K562 (cell line): ENCODE results near the gene SLC7A4. TPM values are rescaled to one million over a fixed set of nuclear protein-coding genes. Genes with fewer than 3 reads are reported as not detected.

ENCODE experiments used
- ARID4B ChIP-seq: sonication (generic); formaldehyde crosslinking; IDR thresholded peaks from 2 replicates; pipeline ENCODE4 v1.8.0; 2022; ENCODE audit warnings: mild to moderate bottlenecking, missing genetic modification reagents
- JUND ChIP-seq, 2 experiments: IDR thresholded peaks; 2 replicates in 1 of 2; 3 replicates in 1 of 2; pipeline ENCODE4 v1.6.1; 2011; ENCODE audit warnings: borderline replicate concordance in 2 of 2, low read depth in 2 of 2, low read length in 2 of 2, improper control_type of control experiment in 1 of 2, missing biosample characterization in 1 of 2, missing genetic modification characterization in 1 of 2, missing genetic modification reagents in 1 of 2
- SLC30A9 ChIP-seq: fragments of 250-450 bp; sonication (Bioruptor Pico); IDR thresholded peaks from 2 replicates; pipeline ENCODE4 v1.8.0; 2022; ENCODE audit warnings: mild to moderate bottlenecking, moderate library complexity
- THAP12 ChIP-seq: fragments of 250-450 bp; sonication (Bioruptor Pico); IDR thresholded peaks from 2 replicates; pipeline ENCODE4 v1.9.0; 2021; ENCODE audit warnings: mild to moderate bottlenecking, inconsistent platforms
- UBTF ChIP-seq, 2 experiments: IDR thresholded peaks; 2 replicates each; pipeline ENCODE4 v1.6.1; 2012; ENCODE audit warnings: improper control_type of control experiment in 2 of 2, low read depth in 2 of 2, low read length in 2 of 2, borderline replicate concordance in 1 of 2
- ZFP1 ChIP-seq: fragments of 450-650 bp; formaldehyde crosslinking; IDR thresholded peaks from 2 replicates; pipeline ENCODE4 v1.4.0; 2020; ENCODE audit warnings: mild to moderate bottlenecking, mixed read lengths
- ZNF280A ChIP-seq: fragments of 450-650 bp; IDR thresholded peaks from 2 replicates; pipeline ENCODE4 v1.6.1; 2018; ENCODE audit warnings: mild to moderate bottlenecking, low read depth; ENCODE audit not compliant: partially characterized antibody
- polyA plus RNA-seq, 8 experiments: library from polyadenylated mRNA; depleted of rRNA in 4 of 8; stranded (reverse) in 5 of 8; unstranded in 3 of 8; fragments of >200 nt; fragmentation: Nextera tagmentation in 2 of 8; fragmentation: Illumina TruSeq in 1 of 8; extraction: Ambion mirVana in 2 of 8; extraction: Trizol in 1 of 8; gene quantifications; 2 replicates each; pipeline versions ENCODE4 v1.2.1 to v1.2.3, GENCODE V29; 2011 to 2014; ENCODE audit warnings: inconsistent platforms in 1 of 8, missing spikeins in 1 of 8
- total RNA-seq, 7 experiments: library from RNA; depleted of rRNA in 6 of 7; stranded (reverse); fragments of >200 nt in 6 of 7; fragmentation: Illumina TruSeq in 2 of 7; extraction: Trizol in 2 of 7; gene quantifications; 2 replicates each; pipeline versions ENCODE4 v1.2.1 to v1.2.3, GENCODE V29; 2011 to 2021; ENCODE audit warnings: low replicate concordance in 1 of 7
- TF ChIP-seq, protein P1 (sequence below): IDR thresholded peaks from 2 replicates; pipeline ENCODE4 v1.6.1; 2014; ENCODE audit warnings: antibody characterized with exemption
- TF ChIP-seq, protein P2 (sequence below): fragments of 250-450 bp; sonication (Bioruptor Pico); IDR thresholded peaks from 2 replicates; pipeline ENCODE4 v1.5.1; 2021; ENCODE audit warnings: mild to moderate bottlenecking

The SLC7A4 gene
- total and polyA plus RNA-seq, 9 of the 15 experiments (the other 6 are each of a cell fraction or from before 2014, with no cell fraction given) = not detected

DNA sequence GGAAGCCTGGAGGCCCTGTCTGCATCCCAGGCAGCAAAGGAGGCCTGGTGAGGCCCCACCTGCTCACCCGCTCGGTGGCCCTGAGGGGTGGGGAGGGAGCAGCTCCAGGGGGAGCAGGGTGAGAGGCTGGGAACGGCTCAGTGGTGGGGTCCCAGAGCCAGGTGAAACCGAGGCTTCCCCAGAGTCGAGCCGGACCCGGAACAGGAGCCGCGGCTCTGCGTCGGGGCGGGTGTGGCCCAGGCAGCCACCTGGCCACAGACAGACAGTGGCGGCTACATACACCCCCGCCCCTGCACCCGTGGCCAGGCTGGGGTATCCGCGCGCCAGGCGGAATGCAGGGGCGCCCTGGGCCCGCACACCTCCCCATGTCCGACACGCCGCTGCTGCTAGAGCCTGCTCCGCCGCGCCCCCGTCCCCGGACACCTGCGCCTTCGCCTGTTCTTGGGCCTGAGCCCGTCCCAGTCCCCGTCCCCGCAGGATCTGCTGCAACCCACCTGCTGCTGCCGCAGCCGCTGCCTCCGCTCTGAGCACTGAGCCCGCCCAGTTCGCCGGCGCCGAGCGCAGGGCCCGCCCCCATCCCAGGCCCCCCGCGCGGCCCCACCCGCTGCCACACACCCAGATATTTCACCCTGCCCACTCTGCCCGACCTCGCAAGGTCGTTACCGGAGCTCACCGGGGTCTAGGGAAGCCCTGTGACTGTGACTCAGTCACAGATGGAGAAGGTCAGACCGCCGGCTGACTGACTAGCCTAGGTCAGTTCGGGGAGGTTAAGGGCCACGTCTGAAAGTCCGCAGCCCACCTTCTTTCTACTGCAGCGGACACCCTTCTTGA is at the start of gene SLC7A4 (continued):
- TF ChIP-seq THAP12 (CRISPR knock-in tag) (peak; percentile 78; the same call in 1 of the 2 replicates), JUND (IDR thresholded peaks at IDR 0.05; ENCODE audit: borderline replicate concordance, low read depth, low read length) (peak; percentile 23; the same call in 1 of the 2 replicates), JUND (tag; IDR thresholded peaks at IDR 0.05; ENCODE audit: borderline replicate concordance, low read depth, low read length) (no peak), SLC30A9 (CRISPR knock-in tag) (no peak), UBTF (IDR thresholded peaks at IDR 0.05; ENCODE audit: borderline replicate concordance in 1 of 2, low read depth in 2 of 2, low read length in 2 of 2) (0 out of 4 replicates have a peak, but pooled peaks of 1 of the 2 experiments have one; percentile 29), ARID4B (CRISPR knock-in tag) (peak; percentile 62; the same call in 1 of the 2 replicates), ZNF280A (no peak), ZFP1 (CRISPR knock-in tag) (no peak)
- TF ChIP-seq, protein P1, sequence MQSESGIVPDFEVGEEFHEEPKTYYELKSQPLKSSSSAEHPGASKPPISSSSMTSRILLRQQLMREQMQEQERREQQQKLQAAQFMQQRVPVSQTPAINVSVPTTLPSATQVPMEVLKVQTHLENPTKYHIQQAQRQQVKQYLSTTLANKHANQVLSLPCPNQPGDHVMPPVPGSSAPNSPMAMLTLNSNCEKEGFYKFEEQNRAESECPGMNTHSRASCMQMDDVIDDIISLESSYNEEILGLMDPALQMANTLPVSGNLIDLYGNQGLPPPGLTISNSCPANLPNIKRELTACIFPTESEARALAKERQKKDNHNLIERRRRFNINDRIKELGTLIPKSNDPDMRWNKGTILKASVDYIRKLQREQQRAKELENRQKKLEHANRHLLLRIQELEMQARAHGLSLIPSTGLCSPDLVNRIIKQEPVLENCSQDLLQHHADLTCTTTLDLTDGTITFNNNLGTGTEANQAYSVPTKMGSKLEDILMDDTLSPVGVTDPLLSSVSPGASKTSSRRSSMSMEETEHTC = no peak
- TF ChIP-seq, protein P2, sequence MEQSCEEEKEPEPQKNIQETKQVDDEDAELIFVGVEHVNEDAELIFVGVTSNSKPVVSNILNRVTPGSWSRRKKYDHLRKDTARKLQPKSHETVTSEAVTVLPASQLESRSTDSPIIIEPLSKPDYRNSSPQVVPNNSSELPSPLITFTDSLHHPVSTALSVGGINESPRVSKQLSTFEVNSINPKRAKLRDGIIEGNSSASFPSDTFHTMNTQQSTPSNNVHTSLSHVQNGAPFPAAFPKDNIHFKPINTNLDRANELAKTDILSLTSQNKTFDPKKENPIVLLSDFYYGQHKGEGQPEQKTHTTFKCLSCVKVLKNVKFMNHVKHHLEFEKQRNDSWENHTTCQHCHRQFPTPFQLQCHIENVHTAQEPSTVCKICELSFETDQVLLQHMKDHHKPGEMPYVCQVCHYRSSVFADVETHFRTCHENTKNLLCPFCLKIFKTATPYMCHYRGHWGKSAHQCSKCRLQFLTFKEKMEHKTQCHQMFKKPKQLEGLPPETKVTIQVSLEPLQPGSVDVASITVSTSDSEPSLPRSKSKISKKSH (CRISPR knock-in tag) = no peak
